C1 segment of cervical spinal cord (tissue), 14 donors: Measurements from ENCODE around the gene SSH3.

ENCODE experiments used
- DNase-seq, 14 donors: peaks; one replicate each; lab custom pipeline; 2025; lab: John Stamatoyannopoulos, UW

The SSH3 gene

GRCh38 chr11:67303132-67303834 lies at the start of gene SSH3:
SSH3 (plus strand) TSS chr11:67303530; CDS start chr11:67303626, 96 bp downstream.
- DNase-seq = peak in 12 of 14 donors; percentile 20 to 81 (median 52)

- DNase-seq = no peak
Observed at GRCh38 chr11:67253872-67254624, 49.3 kb upstream of the SSH3 start.

GRCh38 chr11:67254798-67255197 lies 48.5 kb upstream of the SSH3 start:
- no peak for DNase-seq

GRCh38 chr11:67255353-67255752 lies 48.0 kb upstream of the SSH3 start:
- no peak for DNase-seq

GRCh38 chr11:67255864-67256263 lies 47.5 kb upstream of the SSH3 start:
- DNase-seq = no peak

- no peak for DNase-seq
Observed at GRCh38 chr11:67256477-67257135, 46.7 kb upstream of the SSH3 start.

GRCh38 chr11:67260406-67260805 lies 42.9 kb upstream of the SSH3 start:
- DNase-seq = no peak

GRCh38 chr11:67260885-67261639 lies 42.3 kb upstream of the SSH3 start:
- DNase-seq = peak in 10 of 14 donors; percentile 13 to 76 (median 49)

- DNase-seq = peak in 1 of 14 donors; percentile 45
Observed at GRCh38 chr11:67261640-67261945, 41.7 kb upstream of the SSH3 start.

GRCh38 chr11:67261946-67262681 lies 41.2 kb upstream of the SSH3 start:
- DNase-seq = peak in 1 of 14 donors; percentile 51

- peak in 12 of 14 donors; percentile 31 to 77 (median 59) for DNase-seq
Observed at GRCh38 chr11:67262731-67263675, 40.3 kb upstream of the SSH3 start.

- DNase-seq = no peak
Observed at GRCh38 chr11:67264260-67264659, 39.1 kb upstream of the SSH3 start.

GRCh38 chr11:67264877-67265632 lies 38.3 kb upstream of the SSH3 start:
- DNase-seq = no peak

- DNase-seq = peak in 12 of 14 donors; percentile 18 to 87 (median 48)
Observed at GRCh38 chr11:67265633-67266448, 37.5 kb upstream of the SSH3 start.

- DNase-seq = peak in 1 of 14 donors; percentile 51
Observed at GRCh38 chr11:67266449-67267187, 36.7 kb upstream of the SSH3 start, which contains the start of gene GRK2. GRK2 (plus strand) TSS chr11:67266473; CDS start chr11:67266700, 227 bp downstream.

GRCh38 chr11:67267188-67268080 lies 35.9 kb upstream of the SSH3 start:
- peak in 1 of 14 donors; percentile 37 for DNase-seq
